ENCODE results near the gene RHOD.

Gene RHOD

GRCh38 chr11:67032830-67033551 lies 23.7 kb upstream of the RHOD start:
- FAIRE-seq = no peak

GRCh38 chr11:67033661-67034166 lies 22.9 kb upstream of the RHOD start:
- no peak for FAIRE-seq

GRCh38 chr11:67034350-67034749 lies 22.3 kb upstream of the RHOD start:
- no peak for FAIRE-seq

GRCh38 chr11:67040147-67040546 lies 16.5 kb upstream of the RHOD start:
- FAIRE-seq = no peak

GRCh38 chr11:67041602-67042001 lies 15.0 kb upstream of the RHOD start:
- no peak for FAIRE-seq

GRCh38 chr11:67043572-67044349 lies 12.9 kb upstream of the RHOD start:
- FAIRE-seq = no peak

GRCh38 chr11:67044496-67044895 lies 12.2 kb upstream of the RHOD start:
- no peak for FAIRE-seq

- FAIRE-seq = no peak
Measured at GRCh38 chr11:67045314-67045713, 11.3 kb upstream of the RHOD start.

- FAIRE-seq = no peak
Measured at GRCh38 chr11:67048515-67049130, 8.0 kb upstream of the RHOD start.

- FAIRE-seq = no peak
Measured at GRCh38 chr11:67050139-67050538, 6.5 kb upstream of the RHOD start.

GRCh38 chr11:67051180-67051893 lies 5.3 kb upstream of the RHOD start:
- no peak for FAIRE-seq

GRCh38 chr11:67051945-67052488 lies 4.6 kb upstream of the RHOD start:
- FAIRE-seq = no peak

- FAIRE-seq = no peak
Measured at GRCh38 chr11:67052891-67053290, 3.8 kb upstream of the RHOD start.

GRCh38 chr11:67053896-67054329 lies 2.7 kb upstream of the RHOD start:
- no peak for FAIRE-seq

GRCh38 chr11:67054346-67054835 lies 2.3 kb upstream of the RHOD start:
- no peak for FAIRE-seq

- peak; percentile 31 for FAIRE-seq
Measured at GRCh38 chr11:67054836-67055523, 1.7 kb upstream of the RHOD start.

GRCh38 chr11:67055812-67056211 lies 835 bp upstream of the RHOD start:
- no peak for FAIRE-seq

- no peak for FAIRE-seq
Measured at GRCh38 chr11:67057205-67057672, 592 bp downstream of the RHOD start.

GRCh38 chr11:67058506-67058905 lies 1.9 kb downstream of the RHOD start:
- FAIRE-seq = no peak

GRCh38 chr11:67059671-67060070 lies 3.0 kb downstream of the RHOD start:
- no peak for FAIRE-seq

GRCh38 chr11:67060111-67060522 lies 3.5 kb downstream of the RHOD start:
- FAIRE-seq = no peak
